Sigmoid colon (tissue), 7 donors: Measurements from ENCODE around the gene GTF2A1L. TPM values are rescaled to one million over a fixed set of nuclear protein-coding genes. Genes with fewer than 3 reads are reported as not detected.

ENCODE experiments used
- DNase-seq: peaks from one replicate; pipeline ENCODE4 v3.0.0-alpha.2; 2019
- H3K27ac ChIP-seq, 4 donors: fragments of 200-600 bp; sonication (generic); one replicate each; pipeline ENCODE4 v1.5.1; 2016 to 2019; ENCODE audit warnings: mild to moderate bottlenecking in 1 of 4
- H3K27me3 ChIP-seq, 3 donors: fragments of 200-600 bp; sonication (generic); one replicate each; pipeline ENCODE4 v1.5.1; 2019; ENCODE audit warnings: mild to moderate bottlenecking in 1 of 3
- H3K36me3 ChIP-seq, 4 donors: fragments of 200-600 bp; sonication (generic); one replicate each; pipeline ENCODE4 v1.5.1; 2016 to 2019
- H3K4me1 ChIP-seq, 4 donors: fragments of 200-600 bp; sonication (generic); one replicate each; pipeline ENCODE4 v1.5.1; 2017 to 2019
- H3K4me3 ChIP-seq, 4 donors: fragments of 200-600 bp; sonication (generic); one replicate each; pipeline ENCODE4 v1.5.1; 2017 to 2019; ENCODE audit warnings: mild to moderate bottlenecking in 2 of 4, moderate library complexity in 1 of 4
- H3K9me3 ChIP-seq, 4 donors: fragments of 200-600 bp in 3 of 4; sonication (generic) in 3 of 4; one replicate each; pipeline versions ENCODE4 v1.5.1 to v1.6.1; 2013 to 2019
- CTCF ChIP-seq, 4 experiments: fragments of 450-650 bp in 3 of 4; fragments of 200-600 bp in 1 of 4; IDR thresholded peaks; one replicate each; pipeline ENCODE4 v1.5.1; 2016 to 2019; ENCODE audit warnings: antibody characterized with exemption in 4 of 4, mild to moderate bottlenecking in 3 of 4, moderate library complexity in 2 of 4
- EP300 ChIP-seq, 4 donors: sonication (generic); formaldehyde crosslinking; IDR thresholded peaks; one replicate each; pipeline ENCODE4 v1.6.1; 2017; ENCODE audit warnings: antibody characterized with exemption in 4 of 4
- POLR2A ChIP-seq, 2 donors: fragments of 450-650 bp; IDR thresholded peaks; one replicate each; pipeline ENCODE4 v1.6.1; 2016; ENCODE audit warnings: antibody characterized with exemption in 2 of 2, mild to moderate bottlenecking in 2 of 2, moderate library complexity in 2 of 2
- POLR2AphosphoS5 ChIP-seq, 4 donors: sonication (generic); formaldehyde crosslinking; IDR thresholded peaks; one replicate each; pipeline ENCODE4 v1.6.1; 2017; ENCODE audit warnings: antibody characterized with exemption in 4 of 4
- WGBS, 2 donors: extraction: QIAGEN DNeasy Blood & Tissue Kit; methylation state at CpG; one replicate each; pipeline ENCODE4 v1.1.7; 2013; 5-methylcytosine and 5-hydroxymethylcytosine counted together
- intact Hi-C: fragments of 100-400 bp; cut with DNase I; formaldehyde crosslinking; loops from one replicate; pipeline ENCODE4 v1.15.1; 2023
- polyA plus RNA-seq, 3 donors: library from polyadenylated mRNA; stranded (reverse); fragments of 200-250 nt; gene quantifications; one replicate each; pipeline ENCODE4 v1.2.3, GENCODE V29; 2013
- total RNA-seq, 4 donors: library from RNA; depleted of rRNA; stranded (reverse); fragments of >200 nt; gene quantifications; one replicate each; pipeline ENCODE4 v1.1.0, GENCODE V29; 2016
- donor health status: healthy with polysubstance abuse.
- donor health status: Bipolar disorder and iron deficiency.
- donor health status: healthy.

Gene GTF2A1L
- total and polyA plus RNA-seq, 7 donors: 0.66 to 105 (median 26.2) TPM; not detected in 1

- Histone ChIP-seq H3K9me3 (no peaks in the 10 kb centered on the region), H3K4me3 (no peak overlapping the region), H3K4me1 (peaks cover 0 to 6% (median 2%) of the 10 kb centered on the region in 4 donors), H3K27me3 (no peaks in the 10 kb centered on the region), H3K27ac (no peak overlapping the region), H3K36me3 (peaks cover 14 to 49% (median 20%) of the 10 kb centered on the region in 4 donors)
- WGBS, 2 donors: 29 to 36% methylated on average over 4 of the region's 4 CpGs
- no peak for DNase-seq
- TF ChIP-seq POLR2A (IDR thresholded peaks at IDR 0.05) (no peak), CTCF (IDR thresholded peaks at IDR 0.05) (peak in 3 of 4 experiments; percentile 26 to 60 (median 37)), POLR2AphosphoS5 (IDR thresholded peaks at IDR 0.05) (peak in 1 of 4 donors; percentile 6)
- intact Hi-C loops: loop anchor here (5.0 kb wide), 1 partner anchor 127 kb away; no protein-coding TSS in a partner anchor
Measured at GRCh38 chr2:48600204-48600813, 17.3 kb upstream of the GTF2A1L start.

GRCh38 chr2:48600917-48601316 lies 16.7 kb upstream of the GTF2A1L start:
- TF ChIP-seq POLR2AphosphoS5 (IDR thresholded peaks at IDR 0.05): no peak
- TF ChIP-seq CTCF (IDR thresholded peaks at IDR 0.05): no peak
- TF ChIP-seq POLR2A (IDR thresholded peaks at IDR 0.05): no peak
- no peak for TF ChIP-seq EP300 (IDR thresholded peaks at IDR 0.05)
- no peak for DNase-seq
- H3K9me3 ChIP-seq: no peaks in the 10 kb centered on the region
- H3K4me1 ChIP-seq: peaks cover 0 to under 1% (median 0%) of the 10 kb centered on the region in 4 donors
- no peak overlapping the region for H3K27ac ChIP-seq
- intact Hi-C loops: loop anchor here (5.0 kb wide), 1 partner anchor 126 kb away; no protein-coding TSS in a partner anchor
- no peak overlapping the region for H3K4me3 ChIP-seq
- peaks cover 14 to 42% (median 20%) of the 10 kb centered on the region in 4 donors for H3K36me3 ChIP-seq
- WGBS, 2 donors: 70 to 81% methylated on average over 3 of the region's 3 CpGs
- H3K27me3 ChIP-seq: no peaks in the 10 kb centered on the region

GRCh38 chr2:48601349-48601748 lies 16.3 kb upstream of the GTF2A1L start:
- Histone ChIP-seq H3K27me3 (no peaks in the 10 kb centered on the region), H3K36me3 (peaks cover 14 to 38% (median 20%) of the 10 kb centered on the region in 4 donors), H3K4me1 (no peaks in the 10 kb centered on the region), H3K27ac (no peak overlapping the region), H3K4me3 (no peak overlapping the region), H3K9me3 (no peaks in the 10 kb centered on the region)
- TF ChIP-seq EP300 (IDR thresholded peaks at IDR 0.05) (no peak), POLR2AphosphoS5 (IDR thresholded peaks at IDR 0.05) (no peak), POLR2A (IDR thresholded peaks at IDR 0.05) (no peak), CTCF (IDR thresholded peaks at IDR 0.05) (no peak)
- intact Hi-C loops: loop anchor here (5.0 kb wide), 1 partner anchor 126 kb away; no protein-coding TSS in a partner anchor
- DNase-seq: no peak
- whole genome bisulfite sequencing, 2 donors: 23 to 56% methylated on average over 7 of the region's 7 CpGs

GRCh38 chr2:48605482-48606175 lies 12.0 kb upstream of the GTF2A1L start:
- WGBS, 2 donors: 88 to 91% methylated on average over 5 of the region's 5 CpGs
- Histone ChIP-seq H3K27ac (no peak overlapping the region), H3K4me1 (no peaks in the 10 kb centered on the region), H3K27me3 (no peaks in the 10 kb centered on the region), H3K4me3 (no peak overlapping the region), H3K36me3 (no peaks in the 10 kb centered on the region), H3K9me3 (no peaks in the 10 kb centered on the region)
- no peak for TF ChIP-seq POLR2A (IDR thresholded peaks at IDR 0.05)
- no peak for TF ChIP-seq CTCF (IDR thresholded peaks at IDR 0.05)
- TF ChIP-seq EP300 (IDR thresholded peaks at IDR 0.05): no peak
- no peak for TF ChIP-seq POLR2AphosphoS5 (IDR thresholded peaks at IDR 0.05)
- intact Hi-C loops: no loop called here
- DNase-seq: no peak
